CD4-positive, alpha-beta T cell treated with Interleukin-15 for 1 hour (primary cell): ENCODE data around the gene PLA2G2C.
"Not testable (repeated sequence)": the region's sequence is repeated elsewhere in the genome, so short reads cannot be mapped to it uniquely, and the experiment has no call there.

Source experiments
- DNase-seq: peaks from one replicate; pipeline ENCODE4 v3.0.0-alpha.2; 2020

Gene PLA2G2C

GRCh38 chr1:20185834-20186782 lies at the start of gene PLA2G2C, which contains the start of gene UBXN10:
Gene PLA2G2C, minus strand, starts transcription at chr1:20186518. Its CDS starts 9,155 bp downstream, at chr1:20177363.
Gene UBXN10, plus strand, starts transcription at chr1:20186096. Its CDS starts 4,466 bp downstream, at chr1:20190562.
- peak; percentile 78 for DNase-seq

GRCh38 chr1:20234788-20235535 lies 48.6 kb upstream of the PLA2G2C start:
- DNase-seq = no peak

- DNase-seq = no peak
Observed at GRCh38 chr1:20233866-20234265, 47.5 kb upstream of the PLA2G2C start.

GRCh38 chr1:20233394-20233793 lies 47.1 kb upstream of the PLA2G2C start:
- DNase-seq = no peak

GRCh38 chr1:20232564-20232963 lies 46.2 kb upstream of the PLA2G2C start:
- not testable (repeated sequence) for DNase-seq

- DNase-seq = no peak
Observed at GRCh38 chr1:20229171-20229570, 42.9 kb upstream of the PLA2G2C start.

GRCh38 chr1:20228314-20228825 lies 42.1 kb upstream of the PLA2G2C start:
- DNase-seq = no peak

GRCh38 chr1:20227704-20228103 lies 41.4 kb upstream of the PLA2G2C start:
- no peak for DNase-seq

GRCh38 chr1:20224546-20224945 lies 38.2 kb upstream of the PLA2G2C start:
- no peak for DNase-seq

- DNase-seq = no peak
Observed at GRCh38 chr1:20223551-20224419, 37.5 kb upstream of the PLA2G2C start.

GRCh38 chr1:20223106-20223505 lies 36.8 kb upstream of the PLA2G2C start:
- no peak for DNase-seq

- no peak for DNase-seq
Observed at GRCh38 chr1:20220036-20220435, 33.7 kb upstream of the PLA2G2C start.

- not testable (repeated sequence) for DNase-seq
Observed at GRCh38 chr1:20219053-20219452, 32.7 kb upstream of the PLA2G2C start.

- DNase-seq = no peak
Observed at GRCh38 chr1:20216574-20216973, 30.3 kb upstream of the PLA2G2C start.

- DNase-seq = no peak
Observed at GRCh38 chr1:20215716-20216115, 29.4 kb upstream of the PLA2G2C start.

GRCh38 chr1:20212685-20213331 lies 26.5 kb upstream of the PLA2G2C start:
- peak; percentile 38 for DNase-seq

- DNase-seq = no peak
Observed at GRCh38 chr1:20212085-20212684, 25.9 kb upstream of the PLA2G2C start.

- no peak for DNase-seq
Observed at GRCh38 chr1:20211511-20211931, 25.2 kb upstream of the PLA2G2C start.

GRCh38 chr1:20210736-20211460 lies 24.6 kb upstream of the PLA2G2C start:
- DNase-seq = no peak

GRCh38 chr1:20209471-20209870 lies 23.2 kb upstream of the PLA2G2C start:
- DNase-seq = no peak

GRCh38 chr1:20207546-20207945 lies 21.2 kb upstream of the PLA2G2C start:
- no peak for DNase-seq
